NB4 (cell line): Measurements from ENCODE around the gene MAP4K2.

Experiments used
- DNase-seq: peaks from one replicate; pipeline ENCODE4 v3.0.0; 2010; ENCODE audit warnings: low read depth
- H3K4me3 ChIP-seq: one replicate; pipeline ENCODE4 v1.5.1; 2011; ENCODE audit warnings: mild to moderate bottlenecking, low read depth, low read length, moderate library complexity
- MYC ChIP-seq: IDR thresholded peaks from 2 replicates; pipeline ENCODE4 v1.6.1; 2011; ENCODE audit warnings: low read depth, low read length
- POLR2A ChIP-seq: IDR thresholded peaks from 2 replicates; pipeline ENCODE4 v1.6.1; 2011; ENCODE audit warnings: mild to moderate bottlenecking; ENCODE audit not compliant: insufficient read length; ENCODE audit errors: extremely low read depth
- TF ChIP-seq, protein P1 (sequence below): IDR thresholded peaks from 2 replicates; pipeline ENCODE4 v1.6.1; 2011; ENCODE audit warnings: low read depth, low read length
- TF ChIP-seq, protein P2 (sequence below): IDR thresholded peaks from one replicate; pipeline ENCODE4 v1.5.1; 2012; ENCODE audit warnings: low read depth, low read length

The MAP4K2 gene

DNA sequence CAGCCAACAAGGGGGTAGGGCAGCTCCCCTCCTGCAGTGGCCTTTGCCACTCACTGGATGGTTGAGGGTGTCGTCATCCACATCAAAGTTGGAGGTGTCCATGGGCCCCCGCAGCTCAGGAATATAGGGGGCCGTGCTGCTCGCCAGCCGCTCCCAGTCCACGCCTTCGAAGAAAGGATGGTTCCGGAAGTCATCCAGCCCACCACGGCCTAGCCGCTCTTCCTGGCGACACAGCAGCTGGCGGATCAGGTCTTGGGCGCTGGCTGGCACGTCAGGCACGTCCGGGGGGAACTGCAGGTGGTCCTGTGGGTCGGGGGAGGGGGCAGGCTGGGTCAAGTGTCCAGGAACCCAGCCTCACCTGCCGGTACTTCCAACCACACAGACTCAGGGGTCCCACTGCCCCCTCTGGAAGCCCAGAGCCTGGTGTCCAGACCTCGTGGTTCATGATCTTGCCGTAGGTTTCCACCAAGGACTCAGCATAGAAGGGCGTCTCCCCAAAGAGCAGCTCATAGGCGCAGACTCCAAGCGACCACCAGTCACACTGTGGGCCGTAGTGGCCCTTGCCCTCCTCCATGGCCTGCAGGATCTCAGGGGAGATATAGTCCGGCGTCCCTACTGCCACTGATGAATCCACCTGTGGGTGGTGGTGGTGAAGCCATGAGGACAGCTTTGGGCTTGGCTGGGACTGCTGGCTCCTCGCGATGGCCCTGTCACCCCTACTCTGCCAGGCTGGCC is 35.8 kb upstream of the MAP4K2 start:
- DNase-seq: no peak
- TF ChIP-seq, protein P1, sequence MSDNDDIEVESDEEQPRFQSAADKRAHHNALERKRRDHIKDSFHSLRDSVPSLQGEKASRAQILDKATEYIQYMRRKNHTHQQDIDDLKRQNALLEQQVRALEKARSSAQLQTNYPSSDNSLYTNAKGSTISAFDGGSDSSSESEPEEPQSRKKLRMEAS: no peak
- TF ChIP-seq POLR2A: no peak
- TF ChIP-seq MYC: no peak
- TF ChIP-seq, protein P2, sequence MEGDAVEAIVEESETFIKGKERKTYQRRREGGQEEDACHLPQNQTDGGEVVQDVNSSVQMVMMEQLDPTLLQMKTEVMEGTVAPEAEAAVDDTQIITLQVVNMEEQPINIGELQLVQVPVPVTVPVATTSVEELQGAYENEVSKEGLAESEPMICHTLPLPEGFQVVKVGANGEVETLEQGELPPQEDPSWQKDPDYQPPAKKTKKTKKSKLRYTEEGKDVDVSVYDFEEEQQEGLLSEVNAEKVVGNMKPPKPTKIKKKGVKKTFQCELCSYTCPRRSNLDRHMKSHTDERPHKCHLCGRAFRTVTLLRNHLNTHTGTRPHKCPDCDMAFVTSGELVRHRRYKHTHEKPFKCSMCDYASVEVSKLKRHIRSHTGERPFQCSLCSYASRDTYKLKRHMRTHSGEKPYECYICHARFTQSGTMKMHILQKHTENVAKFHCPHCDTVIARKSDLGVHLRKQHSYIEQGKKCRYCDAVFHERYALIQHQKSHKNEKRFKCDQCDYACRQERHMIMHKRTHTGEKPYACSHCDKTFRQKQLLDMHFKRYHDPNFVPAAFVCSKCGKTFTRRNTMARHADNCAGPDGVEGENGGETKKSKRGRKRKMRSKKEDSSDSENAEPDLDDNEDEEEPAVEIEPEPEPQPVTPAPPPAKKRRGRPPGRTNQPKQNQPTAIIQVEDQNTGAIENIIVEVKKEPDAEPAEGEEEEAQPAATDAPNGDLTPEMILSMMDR: no peak
- no peak overlapping the region for H3K4me3 ChIP-seq

DNA sequence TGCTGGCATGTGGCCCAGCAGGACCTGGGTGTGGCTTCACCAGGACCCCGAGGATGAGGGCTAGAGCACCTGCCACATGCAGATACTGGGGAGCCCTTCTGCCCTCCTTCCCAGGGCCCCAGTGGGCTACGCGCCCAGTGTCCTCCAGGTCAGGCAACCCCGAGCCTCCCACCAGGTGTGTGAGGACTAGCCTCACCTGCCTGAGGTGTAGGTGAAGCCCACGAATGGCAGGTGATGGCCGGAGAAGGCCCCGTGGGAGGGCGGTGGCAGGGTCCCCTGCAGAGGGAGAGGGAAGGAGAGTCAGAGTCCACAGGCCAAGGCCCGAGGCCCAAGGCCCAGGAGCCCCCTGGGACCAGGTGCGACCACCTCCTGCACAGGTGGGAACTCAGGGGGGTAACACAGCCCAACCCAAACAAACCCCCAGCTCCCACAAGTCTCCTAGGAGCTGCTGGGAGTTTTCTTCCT is 34.9 kb upstream of the MAP4K2 start:
- TF ChIP-seq, protein P2: no peak
- TF ChIP-seq POLR2A: no peak
- TF ChIP-seq MYC: no peak
- no peak for DNase-seq

DNA sequence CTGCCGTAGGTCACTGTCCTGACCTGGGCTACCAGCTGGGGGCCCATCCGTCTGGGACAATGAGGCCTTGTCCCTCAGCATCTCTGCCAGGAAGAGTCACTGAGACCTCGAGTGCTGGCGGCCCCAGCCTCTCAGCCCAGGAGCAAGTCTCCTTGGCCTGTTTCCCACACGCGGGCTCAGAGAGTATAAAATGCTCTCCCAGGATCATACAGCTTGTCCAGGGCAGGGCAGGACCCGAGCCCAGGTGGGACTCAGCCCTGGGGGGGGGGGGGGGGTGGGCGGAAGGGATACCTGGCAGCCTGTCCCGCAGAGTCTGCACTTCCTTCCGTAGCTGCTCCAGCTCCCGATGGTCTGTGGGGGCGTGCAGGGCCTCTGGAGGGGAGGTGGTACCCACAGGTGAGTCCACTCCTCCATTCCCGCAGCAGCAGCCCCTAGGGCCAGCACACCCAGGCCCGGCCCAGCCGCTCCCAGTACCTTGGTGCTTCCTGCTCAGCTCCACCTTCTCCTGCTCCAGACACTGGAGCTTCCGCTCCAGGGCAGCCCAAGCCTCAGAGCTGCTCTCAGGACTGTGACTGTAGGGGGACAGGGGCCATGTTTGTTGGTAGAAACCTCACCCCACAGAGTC is 33.5 kb upstream of the MAP4K2 start:
- H3K4me3 ChIP-seq: no peak overlapping the region
- DNase-seq: no peak
- TF ChIP-seq, protein P2: no peak
- TF ChIP-seq MYC (no peak), POLR2A (no peak)
- TF ChIP-seq, protein P1: no peak

More for the DNA sequence above, 34.9 kb upstream of the MAP4K2 start:
- no peak overlapping the region for H3K4me3 ChIP-seq

DNA sequence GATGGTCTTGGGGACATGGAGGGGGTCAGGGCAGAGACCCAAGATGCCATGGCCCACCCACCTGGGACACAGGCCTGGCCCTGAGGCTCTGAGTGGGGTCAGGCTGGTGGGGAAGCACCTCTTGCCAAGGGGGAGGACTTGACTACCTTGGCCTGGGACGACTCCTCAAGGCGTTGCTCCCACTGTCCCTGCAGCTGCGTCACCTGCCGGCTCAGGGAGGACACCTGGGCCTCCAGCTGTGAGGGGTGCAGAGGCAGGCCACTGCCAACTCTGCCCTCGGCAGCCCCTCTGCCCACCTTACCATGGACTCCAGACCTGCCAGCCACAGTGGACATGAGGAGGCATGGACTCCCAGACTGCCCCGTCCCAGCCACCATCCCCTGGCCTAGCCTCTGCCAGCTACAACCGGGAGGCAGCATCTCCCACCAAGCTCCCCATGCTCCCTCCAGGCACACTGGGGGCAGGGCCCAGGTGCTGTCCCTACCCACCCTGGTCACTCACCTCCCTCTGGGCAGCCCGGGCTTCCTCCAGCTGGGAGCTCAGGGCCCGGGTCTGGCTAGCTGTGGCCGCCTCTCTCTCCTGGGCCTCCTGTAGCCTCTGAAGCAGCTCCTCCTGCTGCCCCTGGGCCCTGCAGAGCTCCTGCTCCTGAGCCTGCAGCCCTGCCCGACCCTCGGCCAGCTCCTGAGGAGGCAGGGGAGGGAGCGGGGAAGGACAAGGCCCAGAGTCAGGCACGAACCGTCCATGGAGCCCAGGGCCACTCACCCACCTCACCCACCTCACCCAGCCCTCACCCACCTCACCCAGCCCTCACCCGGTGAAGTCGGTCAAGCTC is 32.8 kb upstream of the MAP4K2 start:
- TF ChIP-seq, protein P1: no peak
- TF ChIP-seq, protein P2: no peak
- no peak for TF ChIP-seq MYC
- TF ChIP-seq POLR2A: no peak
- no peak for DNase-seq

DNA sequence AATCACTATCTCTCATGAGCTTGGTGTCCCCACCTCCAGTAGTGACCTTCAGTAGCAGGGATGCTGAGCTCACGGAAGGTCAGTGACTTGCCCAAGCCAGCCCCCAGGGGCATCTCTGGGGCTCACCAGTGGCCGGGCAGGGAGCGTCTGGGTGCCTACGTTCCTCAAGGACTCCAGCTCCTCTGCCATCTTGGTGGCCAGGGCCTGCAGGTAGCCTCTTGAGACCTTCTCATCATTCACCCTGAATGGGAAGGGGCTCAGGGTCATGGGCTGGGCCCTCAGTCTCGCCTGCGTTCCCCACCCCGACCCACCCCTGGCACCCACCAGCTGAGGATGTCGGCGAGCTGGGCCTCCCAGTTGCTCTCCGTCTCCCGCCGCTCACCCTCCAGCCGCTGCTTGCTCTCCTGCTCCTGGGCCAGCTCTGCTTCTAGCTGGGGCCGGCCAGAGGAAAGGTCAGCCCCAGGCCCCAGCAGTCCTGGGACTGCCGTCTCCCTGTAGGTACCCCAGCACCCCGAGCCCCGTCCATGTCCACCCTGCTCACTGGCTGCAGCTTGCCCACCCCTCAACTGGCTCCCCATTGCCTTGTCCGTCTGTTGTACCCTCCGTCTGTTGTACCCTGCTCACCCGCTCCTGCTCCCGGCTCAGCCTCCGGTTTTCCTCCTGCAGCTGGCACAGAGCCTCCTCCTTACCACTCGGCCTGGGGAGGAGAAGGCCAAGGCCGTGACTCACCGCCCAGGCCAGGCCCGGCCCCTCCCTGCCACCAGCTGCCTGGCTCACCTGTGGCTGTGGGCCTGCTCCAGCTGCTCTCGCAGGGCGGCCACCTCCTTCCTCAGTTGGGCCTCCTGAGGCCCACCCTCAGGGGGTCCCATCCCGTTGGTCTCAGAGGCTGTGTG is 32.0 kb upstream of the MAP4K2 start:
- TF ChIP-seq MYC (no peak), POLR2A (no peak)
- TF ChIP-seq, protein P2: no peak
- TF ChIP-seq, protein P1: no peak
- H3K4me3 ChIP-seq: no peak overlapping the region
- no peak for DNase-seq

More for the DNA sequence above, 32.8 kb upstream of the MAP4K2 start:
- no peak overlapping the region for H3K4me3 ChIP-seq
